ENCODE results near the gene CRADD.

GRCh38 chr12:93875157-93875556, 198.0 kb downstream of the CRADD start:
- TF ChIP-seq EGR1 (IDR thresholded peaks at IDR 0.05) (no peak), CEBPB (IDR thresholded peaks at IDR 0.05) (no peak), ZBTB7A (IDR thresholded peaks at IDR 0.05; ENCODE audit: low read depth) (no peak), EP300 (IDR thresholded peaks at IDR 0.05; ENCODE audit: borderline replicate concordance) (no peak), RAD21 (IDR thresholded peaks at IDR 0.05; ENCODE audit: low read depth) (no peak), REST (IDR thresholded peaks at IDR 0.05; ENCODE audit: low read depth) (no peak), FOXM1 (IDR thresholded peaks at IDR 0.05; ENCODE audit: borderline replicate concordance, low read depth) (no peak), TAF1 (IDR thresholded peaks at IDR 0.05; ENCODE audit: low read depth) (no peak), TCF12 (IDR thresholded peaks at IDR 0.05; ENCODE audit: low read depth) (no peak)
